CD4-positive, CD25-positive, alpha-beta regulatory T cell (primary cell): ENCODE results near the gene KLHL2. TPM values are rescaled to one million over a fixed set of nuclear protein-coding genes. Genes with fewer than 3 reads are reported as not detected.
A peak's percentile ranks its signal among the peaks of the same experiment; 100 is the strongest.

Source experiments
- ATAC-seq, 2 donors: fragments of 150-1000 bp; cut with Tn5 transposase; one replicate each; pipeline ENCODE4 v1.10.0; 2021; ENCODE audit warnings: low read depth in 2 of 2, moderate number of reproducible peaks in 2 of 2, moderate library complexity in 1 of 2
- DNase-seq, 3 donors: peaks; one replicate each; pipeline versions ENCODE4 v3.0.0 to v3.0.0-alpha.2; 2012 to 2022; ENCODE audit warnings: mixed read lengths in 1 of 3
- H3K27ac ChIP-seq: one replicate; pipeline ENCODE4 v1.7.0; 2013; ENCODE audit warnings: mild to moderate bottlenecking, low read length; ENCODE audit not compliant: insufficient read depth, poor library complexity, severe bottlenecking
- H3K27me3 ChIP-seq: one replicate; pipeline ENCODE4 v1.7.0; 2013; ENCODE audit warnings: low read length; ENCODE audit not compliant: control insufficient read depth, insufficient read depth
- H3K36me3 ChIP-seq: one replicate; pipeline ENCODE4 v1.7.0; 2013; ENCODE audit warnings: mild to moderate bottlenecking, low read length, moderate library complexity; ENCODE audit not compliant: control insufficient read depth, insufficient read depth
- H3K4me1 ChIP-seq: 2 replicates; pipeline ENCODE4 v1.7.0; 2013; ENCODE audit warnings: mild to moderate bottlenecking, low read length; ENCODE audit not compliant: insufficient read depth, control insufficient read depth, poor library complexity, severe bottlenecking
- H3K4me3 ChIP-seq: one replicate; pipeline ENCODE4 v1.7.0; 2013; ENCODE audit warnings: low read depth, mild to moderate bottlenecking, low read length, moderate library complexity
- H3K9me3 ChIP-seq, 2 experiments: 1 replicate in 1 of 2; 2 replicates in 1 of 2; pipeline ENCODE4 v1.7.0; 2013; ENCODE audit warnings: low read length in 2 of 2, mild to moderate bottlenecking in 1 of 2, moderate library complexity in 1 of 2; ENCODE audit not compliant: control insufficient read depth in 2 of 2
- H3K27ac Mint-ChIP-seq, 3 donors: one replicate each; pipeline ENCODE4 v1.8.0; 2020 to 2022; ENCODE audit warnings: mild to moderate bottlenecking in 3 of 3, mixed read lengths in 3 of 3, moderate library complexity in 2 of 3
- H3K27me3 Mint-ChIP-seq: one replicate; pipeline ENCODE4 v1.8.0; 2022; ENCODE audit warnings: mild to moderate bottlenecking, mixed read lengths
- H3K36me3 Mint-ChIP-seq: one replicate; pipeline ENCODE4 v1.8.0; 2020; ENCODE audit warnings: mixed read lengths
- H3K4me1 Mint-ChIP-seq, 4 donors: one replicate each; pipeline ENCODE4 v1.8.0; 2020 to 2022; ENCODE audit warnings: mixed read lengths in 4 of 4, mild to moderate bottlenecking in 1 of 4
- H3K4me3 Mint-ChIP-seq, 4 donors: one replicate each; pipeline ENCODE4 v1.8.0; 2020 to 2022; ENCODE audit warnings: mild to moderate bottlenecking in 4 of 4, mixed read lengths in 4 of 4, moderate library complexity in 3 of 4
- H3K9me3 Mint-ChIP-seq, 7 donors: one replicate each; pipeline ENCODE4 v1.8.0; 2020 to 2022; ENCODE audit warnings: mixed read lengths in 7 of 7, mild to moderate bottlenecking in 3 of 7, moderate library complexity in 2 of 7
- polyA plus RNA-seq, 4 donors: library from polyadenylated mRNA; unstranded; fragments of 300-500 nt; fragmentation: Illumina TruSeq; gene quantifications; one replicate each; pipeline ENCODE4 v1.2.3, GENCODE V29; 2021
- total RNA-seq: library from RNA; stranded (reverse); gene quantifications from one replicate; pipeline ENCODE4 v1.2.3, GENCODE V29; 2022

KLHL2 gene
- total and polyA plus RNA-seq, 5 donors from 2014 or later, result 7.1 to 31.2 (median 10.2) TPM

DNA sequence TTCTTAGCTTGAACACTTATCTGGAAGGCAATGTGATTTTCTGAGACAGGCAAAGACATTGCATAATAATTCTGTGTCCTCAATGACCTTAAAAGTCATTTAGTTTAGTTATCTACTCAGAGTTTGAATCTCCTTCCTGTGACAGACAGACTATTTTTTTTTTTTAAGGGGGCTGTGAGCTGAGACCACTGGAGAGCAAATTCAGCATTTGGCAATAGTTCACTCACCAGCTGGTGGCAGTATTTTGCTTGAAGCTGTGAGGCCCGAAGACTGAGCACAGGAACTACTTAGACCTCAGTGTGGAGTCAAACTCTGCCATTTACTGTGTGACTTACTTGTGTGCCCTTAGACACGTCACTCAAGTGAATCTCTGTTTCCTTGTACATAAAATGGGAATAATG lies 148.5 kb downstream of the KLHL2 start:
- DNase-seq (peak in 1 of 3 donors; percentile 39), ATAC-seq (no peak)
- Mint-ChIP-seq H3K36me3 (peaks cover under 1% of the 10 kb centered on the region), H3K27ac (no peak overlapping the region), H3K9me3 (peaks cover 0 to under 1% (median 0%) of the 10 kb centered on the region in 7 donors), H3K4me1 (no peaks in the 10 kb centered on the region), H3K4me3 (peak overlapping the region in 1 of 4 donors; percentile 43), H3K27me3 (peaks cover 21% of the 10 kb centered on the region)
- Histone ChIP-seq H3K27ac (no peak overlapping the region), H3K27me3 (peaks cover 5% of the 10 kb centered on the region), H3K36me3 (no peaks in the 10 kb centered on the region), H3K9me3 (no peaks in the 10 kb centered on the region), H3K4me3 (no peak overlapping the region), H3K4me1 (no peaks in the 10 kb centered on the region)

DNA sequence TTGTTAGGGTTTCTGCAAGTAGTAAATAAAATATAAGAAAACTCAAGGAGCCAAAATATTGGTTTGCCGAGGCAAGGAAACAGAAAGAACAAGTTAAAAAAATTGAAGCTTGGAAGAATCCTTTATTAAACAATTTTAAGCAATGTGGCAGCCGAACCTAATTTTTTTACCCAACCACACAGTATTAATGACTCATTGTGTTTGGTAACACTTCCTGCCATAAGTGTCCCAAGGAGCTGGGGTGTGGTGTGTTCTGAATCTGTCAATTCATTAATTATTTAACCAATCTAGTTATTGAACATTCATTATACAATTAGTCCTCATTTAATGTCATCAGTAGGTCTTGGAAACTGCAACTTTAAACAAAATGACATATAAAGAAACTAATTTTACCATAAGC lies 152.1 kb downstream of the KLHL2 start:
- Mint-ChIP-seq H3K27me3 (peaks cover 28% of the 10 kb centered on the region), H3K36me3 (no peaks in the 10 kb centered on the region), H3K4me3 (no peak overlapping the region), H3K27ac (no peak overlapping the region), H3K9me3 (peaks cover 0 to 1% (median 0%) of the 10 kb centered on the region in 7 donors), H3K4me1 (no peaks in the 10 kb centered on the region)
- no peak for ATAC-seq
- no peak overlapping the region for H3K27ac ChIP-seq
- no peaks in the 10 kb centered on the region for H3K36me3 ChIP-seq
- H3K4me3 ChIP-seq, result no peak overlapping the region
- H3K27me3 ChIP-seq, result peaks cover 10% of the 10 kb centered on the region
- no peak for DNase-seq
- H3K4me1 ChIP-seq, result no peaks in the 10 kb centered on the region
- H3K9me3 ChIP-seq, result no peaks in the 10 kb centered on the region

- no peaks in the 10 kb centered on the region for H3K9me3 ChIP-seq
- no peaks in the 10 kb centered on the region for H3K36me3 ChIP-seq
- no peak overlapping the region for H3K4me3 ChIP-seq
- H3K4me1 ChIP-seq, result no peaks in the 10 kb centered on the region
- H3K4me1 Mint-ChIP-seq, result no peaks in the 10 kb centered on the region
- H3K27me3 Mint-ChIP-seq, result peaks cover 28% of the 10 kb centered on the region
- H3K9me3 Mint-ChIP-seq, result peaks cover 0 to 1% (median 0%) of the 10 kb centered on the region in 7 donors
- no peak overlapping the region for H3K27ac ChIP-seq
- peaks cover 10% of the 10 kb centered on the region for H3K27me3 ChIP-seq
- ATAC-seq, result no peak
- no peak overlapping the region for H3K4me3 Mint-ChIP-seq
- H3K36me3 Mint-ChIP-seq, result no peaks in the 10 kb centered on the region
- H3K27ac Mint-ChIP-seq, result no peak overlapping the region
- no peak for DNase-seq
Measured at GRCh38 chr4:165360041-165360695, 152.8 kb downstream of the KLHL2 start.

DNA sequence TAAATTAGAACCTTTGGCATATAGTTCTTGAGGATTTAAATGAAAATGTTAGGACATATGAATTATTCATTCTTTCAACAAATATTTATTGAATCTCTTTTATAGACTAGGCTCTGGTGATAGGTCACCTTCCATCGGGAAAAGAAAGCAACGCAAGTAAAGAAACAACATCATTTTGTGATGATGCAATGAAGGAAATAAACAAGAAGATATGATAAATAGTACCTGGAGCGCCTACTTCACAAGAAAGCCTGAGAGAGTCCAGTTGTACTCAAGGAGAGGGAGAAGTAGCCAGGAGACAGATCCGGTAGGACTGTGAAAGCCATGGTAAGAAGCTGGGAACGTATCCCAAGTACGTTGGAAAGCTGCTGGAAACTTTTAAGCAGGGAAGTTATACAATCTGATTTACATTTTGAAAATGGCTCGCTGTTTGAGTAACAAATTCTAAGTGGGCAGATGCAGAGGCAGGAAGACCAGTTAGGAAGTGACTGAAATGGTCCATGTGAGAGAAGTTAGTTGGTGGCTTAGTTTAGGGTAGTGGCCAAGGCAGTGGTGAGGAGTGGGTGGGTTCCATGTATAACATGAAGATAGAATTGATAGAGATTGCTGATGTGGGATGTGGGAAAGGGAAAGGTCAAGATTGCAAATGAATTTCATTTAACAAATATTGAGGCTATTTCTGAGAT lies 153.8 kb downstream of the KLHL2 start:
- peaks cover 21% of the 10 kb centered on the region for H3K27me3 Mint-ChIP-seq
- peaks cover 10% of the 10 kb centered on the region for H3K27me3 ChIP-seq
- no peak overlapping the region for H3K27ac Mint-ChIP-seq
- no peak for DNase-seq
- no peak overlapping the region for H3K4me3 Mint-ChIP-seq
- H3K27ac ChIP-seq, result no peak overlapping the region
- ATAC-seq, result no peak
- H3K36me3 ChIP-seq, result no peaks in the 10 kb centered on the region
- no peaks in the 10 kb centered on the region for H3K4me1 ChIP-seq
- H3K9me3 ChIP-seq, result no peaks in the 10 kb centered on the region
- no peaks in the 10 kb centered on the region for H3K36me3 Mint-ChIP-seq
- no peaks in the 10 kb centered on the region for H3K4me1 Mint-ChIP-seq
- H3K4me3 ChIP-seq, result no peak overlapping the region
- peaks cover 0 to 1% (median 0%) of the 10 kb centered on the region in 7 donors for H3K9me3 Mint-ChIP-seq

DNA sequence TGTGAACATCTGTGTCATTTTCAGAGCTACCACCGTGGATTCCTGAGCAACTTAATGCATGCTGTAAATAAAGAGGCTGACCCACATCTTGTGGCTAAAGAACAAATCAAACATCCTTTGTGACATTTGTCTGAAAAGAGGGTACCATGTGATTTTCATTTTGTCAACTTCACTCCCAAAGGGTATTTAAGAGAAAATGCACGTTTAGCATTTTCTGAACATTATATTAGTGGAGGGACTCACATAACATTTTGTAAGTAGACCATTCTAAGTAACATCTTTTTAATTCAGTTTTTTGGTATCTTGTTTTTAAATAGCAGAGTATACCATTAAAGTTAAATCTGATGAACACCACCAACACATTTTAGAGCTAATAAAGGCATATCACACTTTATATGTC lies 154.4 kb downstream of the KLHL2 start:
- H3K36me3 Mint-ChIP-seq, result no peaks in the 10 kb centered on the region
- peaks cover 10% of the 10 kb centered on the region for H3K27me3 ChIP-seq
- H3K4me3 ChIP-seq, result no peak overlapping the region
- H3K27me3 Mint-ChIP-seq, result peaks cover 21% of the 10 kb centered on the region
- H3K36me3 ChIP-seq, result no peaks in the 10 kb centered on the region
- no peaks in the 10 kb centered on the region for H3K4me1 Mint-ChIP-seq
- no peak overlapping the region for H3K27ac Mint-ChIP-seq
- no peak overlapping the region for H3K4me3 Mint-ChIP-seq
- DNase-seq (no peak), ATAC-seq (no peak)
- no peak overlapping the region for H3K27ac ChIP-seq
- H3K4me1 ChIP-seq, result no peaks in the 10 kb centered on the region
- peaks cover 0 to 1% (median 0%) of the 10 kb centered on the region in 7 donors for H3K9me3 Mint-ChIP-seq
- H3K9me3 ChIP-seq, result no peaks in the 10 kb centered on the region

DNA sequence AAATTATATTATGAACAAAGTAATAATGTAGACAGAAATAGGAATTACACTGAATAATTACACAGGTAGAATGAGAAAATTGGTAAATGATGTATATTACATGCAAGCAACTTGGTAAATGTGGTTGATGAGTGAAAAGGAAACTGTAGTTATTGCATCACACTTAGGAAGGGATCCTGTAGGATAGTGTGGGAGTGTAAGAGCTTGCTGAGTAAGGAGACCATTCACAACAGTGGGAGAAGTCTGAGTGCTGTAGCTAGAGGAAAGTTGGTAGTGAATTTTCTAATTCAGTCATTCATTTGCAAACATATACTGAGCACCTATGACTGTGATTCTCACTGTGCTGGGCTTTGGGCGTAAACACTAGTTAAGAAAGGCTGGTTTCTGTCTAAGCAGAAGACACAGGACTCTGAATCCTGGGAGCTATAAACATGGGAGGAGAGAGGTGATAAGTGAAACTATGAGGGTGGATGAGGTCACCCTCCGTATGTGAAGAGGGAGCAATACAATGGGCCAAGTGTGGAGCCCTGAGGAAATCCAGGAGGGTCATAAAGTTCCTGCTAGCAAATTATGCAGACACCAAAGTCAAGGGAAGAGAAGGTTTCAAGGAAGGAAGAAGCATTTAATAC lies 157.2 kb downstream of the KLHL2 start:
- Mint-ChIP-seq H3K36me3 (no peaks in the 10 kb centered on the region), H3K27ac (no peak overlapping the region)

DNA sequence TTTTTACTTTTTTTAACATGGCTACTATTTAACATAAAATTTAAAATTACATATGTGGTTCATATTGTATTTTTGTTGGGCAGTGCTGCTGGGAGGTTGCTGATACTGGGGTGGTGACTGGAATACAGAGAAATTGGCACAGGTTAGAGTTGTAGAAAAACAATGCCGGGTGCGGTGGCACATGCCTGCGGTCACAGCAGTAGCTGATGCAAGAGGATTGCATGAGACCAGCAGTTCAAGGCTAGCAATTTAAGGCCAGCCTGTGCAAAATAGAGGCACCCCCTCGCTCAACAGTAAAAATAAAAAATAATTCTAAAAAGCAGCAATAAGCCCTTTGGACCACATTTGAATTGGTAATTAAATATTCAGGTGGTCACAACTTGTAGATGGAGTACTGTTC lies 159.7 kb downstream of the KLHL2 start:
- Mint-ChIP-seq H3K36me3 (no peaks in the 10 kb centered on the region), H3K27me3 (peaks cover 6% of the 10 kb centered on the region), H3K4me3 (no peak overlapping the region), H3K9me3 (peaks cover 0 to 3% (median 0%) of the 10 kb centered on the region in 7 donors), H3K27ac (no peak overlapping the region), H3K4me1 (no peaks in the 10 kb centered on the region)
- H3K36me3 ChIP-seq, result no peaks in the 10 kb centered on the region
- H3K27ac ChIP-seq, result no peak overlapping the region
- H3K27me3 ChIP-seq, result peaks cover 5% of the 10 kb centered on the region
- DNase-seq (no peak), ATAC-seq (no peak)
- no peaks in the 10 kb centered on the region for H3K9me3 ChIP-seq
- H3K4me1 ChIP-seq, result no peaks in the 10 kb centered on the region
- no peak overlapping the region for H3K4me3 ChIP-seq

More for the DNA sequence above, 157.2 kb downstream of the KLHL2 start:
- ATAC-seq, result no peak
- no peak overlapping the region for H3K27ac ChIP-seq
- H3K4me1 ChIP-seq, result no peaks in the 10 kb centered on the region
- H3K4me3 Mint-ChIP-seq, result no peak overlapping the region
- H3K27me3 Mint-ChIP-seq, result peaks cover 6% of the 10 kb centered on the region
- no peaks in the 10 kb centered on the region for H3K9me3 ChIP-seq
- peaks cover 7% of the 10 kb centered on the region for H3K27me3 ChIP-seq
- no peak for DNase-seq
- H3K4me1 Mint-ChIP-seq, result no peaks in the 10 kb centered on the region
- no peaks in the 10 kb centered on the region for H3K36me3 ChIP-seq
- peaks cover 0 to 1% (median 0%) of the 10 kb centered on the region in 7 donors for H3K9me3 Mint-ChIP-seq
- H3K4me3 ChIP-seq, result no peak overlapping the region
